Kidney (tissue), 14 donors: Measurements from ENCODE around the gene DOP1B. TPM values are rescaled to one million over a fixed set of nuclear protein-coding genes. Genes with fewer than 3 reads are reported as not detected.

Experiments
- DNase-seq, 5 donors: peaks; one replicate each; pipeline ENCODE4 v3.0.0-alpha.2; 2013 to 2020
- FAIRE-seq: peaks from 2 replicates; lab custom pipeline; 2012; peaks lifted over from hg19 to GRCh38; lab: Jason Lieb, UNC
- H3K27ac ChIP-seq, 2 donors: one replicate each; pipeline ENCODE4 v1.7.0; 2013; ENCODE audit warnings: low read depth in 2 of 2, low read length in 2 of 2, inconsistent platforms in 1 of 2
- H3K27me3 ChIP-seq: one replicate; pipeline ENCODE4 v1.7.1; 2013; ENCODE audit warnings: low read length, inconsistent platforms; ENCODE audit not compliant: control insufficient read depth, insufficient read depth
- H3K36me3 ChIP-seq, 3 donors: one replicate each; pipeline versions ENCODE4 v1.7.0 to v1.7.1; 2013; ENCODE audit warnings: low read length in 3 of 3, control low read depth in 1 of 3, inconsistent platforms in 1 of 3; ENCODE audit not compliant: insufficient read depth in 3 of 3, control insufficient read depth in 2 of 3
- H3K4me1 ChIP-seq, 3 donors: one replicate each; pipeline versions ENCODE4 v1.7.0 to v1.7.1; 2013; ENCODE audit warnings: low read length in 3 of 3, inconsistent platforms in 1 of 3, low read depth in 1 of 3; ENCODE audit not compliant: control insufficient read depth in 2 of 3, insufficient read depth in 2 of 3
- H3K4me3 ChIP-seq, 3 donors: one replicate each; pipeline versions ENCODE4 v1.7.0 to v1.8.1; 2013; ENCODE audit warnings: low read length in 3 of 3, control low read depth in 1 of 3, inconsistent platforms in 1 of 3
- H3K9ac ChIP-seq, 3 donors: one replicate each; pipeline versions ENCODE4 v1.7.0 to v1.7.1; 2013; ENCODE audit warnings: low read length in 3 of 3, control low read depth in 1 of 3, inconsistent platforms in 1 of 3
- H3K9me3 ChIP-seq, 3 donors: one replicate each; pipeline versions ENCODE4 v1.7.0 to v1.7.1; 2013; ENCODE audit warnings: low read length in 3 of 3, control low read depth in 1 of 3, inconsistent platforms in 1 of 3; ENCODE audit not compliant: control insufficient read depth in 2 of 3, insufficient read depth in 1 of 3
- intact Hi-C: fragments of 100-400 bp; cut with DNase I; formaldehyde crosslinking; loops from one replicate; pipeline ENCODE4 v1.11.1; 2022
- polyA plus RNA-seq: library from polyadenylated mRNA; stranded (reverse); fragments of 350-450 nt; fragmentation: Illumina TruSeq; extraction: RNeasy Lipid Tissue Mini Kit (QIAGEN cat#74804); gene quantifications from one replicate; pipeline ENCODE4 v1.2.3, GENCODE V29; 2014; ENCODE audit warnings: low read depth, low replicate concordance; ENCODE audit not compliant: insufficient read depth
- total RNA-seq: library from RNA; stranded (reverse); fragmentation: NEBNext Ultra II Directional; extraction: Animal tissue kit (Norgen Biotek cat#: 25700); gene quantifications from one replicate; pipeline ENCODE4 v1.2.1, GENCODE V29; 2021
- TF ChIP-seq, protein P1 (sequence below): IDR thresholded peaks from 3 replicates; pipeline ENCODE4 v1.5.1; 2012; ENCODE audit warnings: mild to moderate bottlenecking, moderate library complexity, borderline replicate concordance; ENCODE audit not compliant: insufficient read depth; ENCODE audit errors: extremely low read depth
- donor health status: control.
- donor health status: control.
- donor health status: control.
- donor health status: control.
- donor health status: control.
- donor health status: DM: yes; HTN: yes; CAD: no.
- donor health status: Normal renal cell carcinoma (clear cell type).

DOP1B gene
- total and polyA plus RNA-seq, 2 donors from 2014 or later = 1.2 to 19.2 TPM

GRCh38 chr21:36149788-36150711 is 6.6 kb upstream of the DOP1B start:
- FAIRE-seq = no peak
- no peak overlapping the region for H3K4me3 ChIP-seq
- H3K9ac ChIP-seq = no peak overlapping the region
- peaks cover 0 to 9% (median 0%) of the 10 kb centered on the region in 3 donors for H3K4me1 ChIP-seq
- no peaks in the 10 kb centered on the region for H3K36me3 ChIP-seq
- no peaks in the 10 kb centered on the region for H3K27me3 ChIP-seq
- TF ChIP-seq, protein P1, sequence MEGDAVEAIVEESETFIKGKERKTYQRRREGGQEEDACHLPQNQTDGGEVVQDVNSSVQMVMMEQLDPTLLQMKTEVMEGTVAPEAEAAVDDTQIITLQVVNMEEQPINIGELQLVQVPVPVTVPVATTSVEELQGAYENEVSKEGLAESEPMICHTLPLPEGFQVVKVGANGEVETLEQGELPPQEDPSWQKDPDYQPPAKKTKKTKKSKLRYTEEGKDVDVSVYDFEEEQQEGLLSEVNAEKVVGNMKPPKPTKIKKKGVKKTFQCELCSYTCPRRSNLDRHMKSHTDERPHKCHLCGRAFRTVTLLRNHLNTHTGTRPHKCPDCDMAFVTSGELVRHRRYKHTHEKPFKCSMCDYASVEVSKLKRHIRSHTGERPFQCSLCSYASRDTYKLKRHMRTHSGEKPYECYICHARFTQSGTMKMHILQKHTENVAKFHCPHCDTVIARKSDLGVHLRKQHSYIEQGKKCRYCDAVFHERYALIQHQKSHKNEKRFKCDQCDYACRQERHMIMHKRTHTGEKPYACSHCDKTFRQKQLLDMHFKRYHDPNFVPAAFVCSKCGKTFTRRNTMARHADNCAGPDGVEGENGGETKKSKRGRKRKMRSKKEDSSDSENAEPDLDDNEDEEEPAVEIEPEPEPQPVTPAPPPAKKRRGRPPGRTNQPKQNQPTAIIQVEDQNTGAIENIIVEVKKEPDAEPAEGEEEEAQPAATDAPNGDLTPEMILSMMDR = no peak
- peak overlapping the region in 1 of 2 donors; percentile 8 for H3K27ac ChIP-seq
- no peaks in the 10 kb centered on the region for H3K9me3 ChIP-seq
- peak in 3 of 5 donors; percentile 42 to 91 (median 68) for DNase-seq
- intact Hi-C loops = loop anchor here (5.0 to 10.0 kb wide), 2 partner anchors 55 to 177 kb away; no protein-coding TSS in a partner anchor

DNA sequence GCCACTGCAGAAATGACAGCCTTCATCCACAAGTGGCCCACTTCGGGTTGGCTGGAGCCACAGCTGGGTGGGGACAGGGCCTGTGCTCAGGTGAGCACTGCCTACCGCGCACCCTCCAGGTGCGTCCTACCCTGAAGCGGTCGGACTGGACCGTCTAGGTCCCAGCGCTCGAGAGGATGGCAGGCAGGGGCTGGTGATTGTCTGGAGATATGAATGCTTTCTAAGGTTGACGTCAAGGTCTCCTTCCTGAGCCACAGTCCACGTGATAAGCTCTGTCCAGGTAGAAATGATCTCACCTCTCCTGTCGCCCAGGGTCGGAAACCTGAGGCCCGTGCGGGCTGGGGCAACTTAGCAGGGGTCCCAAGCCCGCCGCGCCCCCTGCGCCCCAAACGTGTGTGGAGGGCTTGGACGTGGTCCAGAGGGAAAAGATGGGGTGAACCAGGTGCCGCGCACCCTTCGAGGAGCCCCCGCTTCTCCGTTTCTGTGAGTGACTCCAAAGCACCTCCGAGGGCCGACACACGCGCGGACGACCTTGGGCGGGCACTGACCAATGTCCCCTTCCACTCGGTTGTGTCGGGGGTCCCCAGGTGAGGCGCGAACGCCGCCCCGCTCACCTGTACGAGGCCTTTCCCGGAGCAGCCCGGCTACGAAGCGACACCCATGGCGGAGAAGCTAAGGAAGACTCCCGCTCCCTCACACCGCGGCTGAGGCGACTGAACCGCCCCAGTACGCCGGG is 853 bp upstream of the DOP1B start:
- Histone ChIP-seq H3K4me1 (peaks cover 0 to 10% (median 0%) of the 10 kb centered on the region in 3 donors), H3K27me3 (no peaks in the 10 kb centered on the region), H3K36me3 (no peaks in the 10 kb centered on the region), H3K4me3 (peak overlapping the region; percentile 51 to 86 (median 59)), H3K9me3 (no peaks in the 10 kb centered on the region), H3K27ac (peak overlapping the region; percentile 64 to 78), H3K9ac (peak overlapping the region; percentile 47 to 94 (median 78))
- intact Hi-C loops = no loop called here
- DNase-seq (peak in 2 of 5 donors; percentile 62 to 85), FAIRE-seq (no peak)
- TF ChIP-seq, protein P1 = no peak

DNA sequence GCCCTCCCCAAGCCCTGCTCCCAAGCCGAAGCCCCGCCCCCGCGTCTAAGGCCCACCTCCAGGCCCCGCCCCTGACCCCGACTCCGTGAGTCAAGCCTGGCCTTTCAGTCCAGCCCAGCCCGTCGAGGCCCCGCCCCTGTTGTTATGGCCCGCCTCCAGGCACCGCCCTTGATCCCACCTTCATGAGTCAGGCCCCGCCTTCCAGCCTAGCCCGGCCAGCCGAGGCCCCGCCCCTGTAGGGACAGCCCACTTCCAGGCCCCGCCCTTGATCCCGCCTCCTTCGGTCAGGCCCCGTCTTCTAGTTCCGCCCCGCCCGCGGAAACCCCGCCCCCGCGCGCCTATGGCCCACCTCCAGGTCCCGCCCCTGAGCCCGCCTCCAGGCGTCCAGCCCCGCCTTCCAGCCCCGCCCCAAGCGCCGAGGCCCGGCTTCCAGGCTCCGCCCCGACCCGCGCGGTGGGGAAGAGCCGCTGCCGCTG is 247 bp upstream of the DOP1B start:
- intact Hi-C loops = no loop called here
- Histone ChIP-seq H3K9ac (peak overlapping the region in 1 of 3 donors; percentile 94), H3K36me3 (no peaks in the 10 kb centered on the region), H3K27ac (peak overlapping the region in 1 of 2 donors; percentile 78), H3K9me3 (no peaks in the 10 kb centered on the region), H3K27me3 (no peaks in the 10 kb centered on the region), H3K4me1 (peaks cover 0 to 9% (median 0%) of the 10 kb centered on the region in 3 donors), H3K4me3 (peak overlapping the region; percentile 51 to 86 (median 59))
- FAIRE-seq (peak; percentile 59), DNase-seq (peak; percentile 99 to 100 (median 100))
- TF ChIP-seq, protein P1 = no peak
